Erythroblast (primary cell): ENCODE measurements around the gene GPC3.

ENCODE experiments used
- DNase-seq, 2 experiments: peaks; one replicate each; lab custom pipeline; 2025; lab: John Stamatoyannopoulos, UW
- GATA1 ChIP-seq: IDR thresholded peaks from 2 replicates; pipeline ENCODE4 v1.6.1; 2011; ENCODE audit warnings: low read depth, mild to moderate bottlenecking, control low read depth, low read length, moderate library complexity
- POLR2A ChIP-seq: IDR thresholded peaks from 2 replicates; pipeline ENCODE4 v1.6.1; 2011; ENCODE audit warnings: mild to moderate bottlenecking, low read length

GPC3 gene

GRCh38 chrX:133943507-133943906, 41.9 kb downstream of the GPC3 start:
- TF ChIP-seq POLR2A, result no peak
- no peak for TF ChIP-seq GATA1
- no peak for DNase-seq

DNA sequence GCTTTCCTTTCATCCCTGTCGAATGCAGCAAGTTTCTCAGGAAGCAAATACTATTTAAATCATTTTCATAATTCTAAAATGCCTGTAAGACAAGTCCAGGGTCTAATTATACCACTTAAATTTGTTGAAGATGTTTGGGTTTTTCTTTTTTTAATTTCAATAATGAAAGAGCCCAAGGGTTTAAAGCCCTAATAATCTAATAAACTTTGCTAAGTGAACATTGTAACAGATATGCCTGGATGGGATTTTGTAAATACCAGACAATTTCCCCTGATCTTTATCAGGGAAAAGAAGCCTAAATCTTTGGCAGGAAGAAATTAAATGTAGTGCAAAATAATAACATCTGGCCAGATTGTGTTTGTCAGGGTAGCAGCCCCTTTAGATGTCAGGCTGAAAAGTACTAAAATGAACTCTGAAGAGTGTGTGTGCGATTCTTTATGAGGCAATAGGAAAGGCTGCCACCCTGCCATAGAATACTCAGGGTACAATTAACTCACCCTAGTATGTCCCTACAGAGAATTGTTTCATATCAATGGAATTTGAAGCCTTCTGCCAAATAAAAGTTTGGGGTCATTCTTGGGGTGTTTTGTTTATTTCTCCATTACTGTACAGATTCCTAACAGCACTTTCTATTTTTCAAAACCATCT, 45.6 kb downstream of the GPC3 start:
- no peak for TF ChIP-seq POLR2A
- TF ChIP-seq GATA1, result no peak
- no peak for DNase-seq

DNA sequence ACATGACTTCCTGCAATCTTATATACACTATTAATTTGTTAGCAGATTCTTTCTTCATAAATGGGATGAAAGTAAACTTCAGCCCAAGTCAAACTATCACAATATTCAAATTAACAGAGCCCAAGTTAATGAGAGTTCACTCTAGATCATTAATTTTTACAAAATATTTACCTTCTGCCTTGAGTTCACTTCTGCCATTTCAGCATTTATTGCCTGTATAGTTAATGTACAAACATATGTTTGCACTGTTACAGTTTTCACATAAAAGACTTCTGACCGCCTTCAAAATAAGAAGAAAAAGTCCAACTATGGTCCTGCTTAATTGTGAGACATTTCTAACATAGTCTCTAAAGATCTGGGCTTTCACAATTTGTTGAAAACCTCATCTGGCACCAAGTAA, 46.9 kb downstream of the GPC3 start:
- no peak for TF ChIP-seq GATA1
- DNase-seq, result no peak

GRCh38 chrX:133937022-133937421, 48.4 kb downstream of the GPC3 start:
- TF ChIP-seq GATA1 (no peak), POLR2A (no peak)
- no peak for DNase-seq

DNA sequence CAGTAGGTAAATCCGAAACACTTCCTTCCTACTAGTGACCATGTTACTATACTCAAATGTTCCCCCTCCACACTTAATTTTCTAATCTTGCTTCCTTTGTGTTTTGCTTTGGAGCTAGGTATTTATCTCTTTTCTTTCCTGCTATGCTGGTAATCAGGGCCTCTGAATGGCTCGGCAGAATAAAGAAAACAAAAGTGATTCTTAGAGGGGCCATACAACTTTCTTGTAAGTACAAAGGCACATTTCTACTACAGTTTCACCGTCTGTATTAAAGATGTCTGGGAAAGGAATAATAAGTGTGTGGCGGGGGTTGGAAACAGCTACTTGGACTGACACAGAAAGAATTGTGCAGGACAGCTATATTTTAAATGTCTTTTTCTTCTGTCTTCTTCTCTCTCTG, 50.3 kb downstream of the GPC3 start:
- DNase-seq, result no peak
- TF ChIP-seq GATA1 (no peak), POLR2A (no peak)

DNA sequence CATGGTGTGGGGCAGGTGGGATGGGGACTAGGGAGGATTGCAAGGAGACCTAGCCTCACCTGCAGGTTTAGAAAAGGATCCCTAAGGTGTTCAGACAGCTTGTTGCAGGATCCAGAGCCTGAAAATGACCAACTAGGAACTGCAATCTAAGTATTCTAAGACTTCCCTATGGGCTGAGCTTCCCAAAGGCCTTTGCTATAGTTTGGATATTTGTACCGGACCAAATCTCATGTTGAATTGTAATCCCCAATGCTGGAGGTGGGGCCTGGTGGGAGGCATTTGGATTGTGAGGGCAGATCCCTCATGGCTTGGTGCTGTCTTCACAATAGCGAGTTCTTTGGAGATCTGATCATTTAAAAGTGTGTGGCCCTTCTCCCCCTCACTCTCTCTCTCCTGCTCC, 52.1 kb downstream of the GPC3 start:
- DNase-seq, result no peak
- TF ChIP-seq GATA1 (no peak), POLR2A (no peak)

- no peak for DNase-seq
- TF ChIP-seq POLR2A (no peak), GATA1 (no peak)
Observed at GRCh38 chrX:133929836-133930464, 55.4 kb downstream of the GPC3 start.

GRCh38 chrX:133928365-133928764, 57.0 kb downstream of the GPC3 start:
- DNase-seq, result no peak
- TF ChIP-seq GATA1, result no peak
- no peak for TF ChIP-seq POLR2A

DNA sequence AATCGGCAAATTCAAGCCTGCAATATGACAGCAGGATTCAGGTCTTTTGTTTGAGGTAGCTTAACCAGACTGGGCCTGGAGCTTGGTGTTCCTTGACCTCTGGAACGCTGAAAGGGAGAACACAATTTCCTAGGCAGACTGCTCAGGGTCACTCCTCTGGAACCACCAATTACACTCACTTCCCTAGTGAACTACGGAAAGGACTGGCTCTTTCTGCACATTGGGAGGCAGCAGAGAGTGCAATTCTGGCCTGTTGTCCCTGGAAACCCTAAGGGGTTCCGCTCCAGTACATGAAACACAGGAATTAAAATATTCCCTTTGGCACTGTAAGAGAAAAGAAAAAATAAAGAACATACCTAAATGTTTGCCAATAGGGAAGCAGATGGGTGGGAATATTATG, 58.6 kb downstream of the GPC3 start:
- no peak for DNase-seq
- TF ChIP-seq POLR2A (no peak), GATA1 (no peak)

GRCh38 chrX:133926099-133926498, 59.3 kb downstream of the GPC3 start:
- DNase-seq, result no peak
- TF ChIP-seq GATA1 (no peak), POLR2A (no peak)

GRCh38 chrX:133924548-133924947, 60.8 kb downstream of the GPC3 start:
- DNase-seq, result no peak
- no peak for TF ChIP-seq GATA1
- no peak for TF ChIP-seq POLR2A

- TF ChIP-seq GATA1 (no peak), POLR2A (no peak)
- no peak for DNase-seq
Observed at GRCh38 chrX:133923548-133923947, 61.8 kb downstream of the GPC3 start.

- TF ChIP-seq POLR2A, result no peak
- no peak for TF ChIP-seq GATA1
- DNase-seq, result no peak
Observed at GRCh38 chrX:133923113-133923512, 62.3 kb downstream of the GPC3 start.

GRCh38 chrX:133922390-133922771, 63.0 kb downstream of the GPC3 start:
- TF ChIP-seq POLR2A (no peak), GATA1 (no peak)
- DNase-seq, result no peak
